Measurements from ENCODE around the gene CHFR. TPM values are rescaled to one million over a fixed set of nuclear protein-coding genes. Genes with fewer than 3 reads are reported as not detected.

Gene CHFR
- total and polyA plus RNA-seq, 9 of the 15 experiments (the other 6 are each of a cell fraction or from before 2014, with no cell fraction given): 0.61 to 33.9 (median 19.3) TPM

- TF ChIP-seq HDAC3 (IDR thresholded peaks at IDR 0.05; ENCODE audit: borderline replicate concordance, partially characterized antibody): no peak
- TF ChIP-seq CREB3L1 (IDR thresholded peaks at IDR 0.05; ENCODE audit: borderline replicate concordance, low read depth): peak; percentile 82
- TF ChIP-seq ZFP1 (CRISPR knock-in tag; IDR thresholded peaks at IDR 0.05): no peak
- peak in 1 of 2 experiments; percentile 74; a peak in 1 of 4 replicates for TF ChIP-seq SRF (CRISPR knock-in tag; IDR thresholded peaks at IDR 0.05)
- TF ChIP-seq ZNF121 (CRISPR knock-in tag; conservative IDR thresholded peaks at IDR 0.05): no peak
- no peak for TF ChIP-seq TCF7 (IDR thresholded peaks at IDR 0.05; ENCODE audit: borderline replicate concordance)
- no peak for TF ChIP-seq EP300 (IDR thresholded peaks at IDR 0.05; ENCODE audit: low read length)
- TF ChIP-seq GATAD2B (IDR thresholded peaks at IDR 0.05; ENCODE audit: borderline replicate concordance): 0 out of 2 replicates have a peak, but pooled peaks have one; percentile 22
- peak; percentile 89 to 97 for TF ChIP-seq E2F6 (IDR thresholded peaks at IDR 0.05; ENCODE audit: borderline replicate concordance in 1 of 2, extremely low read depth in 1 of 2, insufficient read depth in 1 of 2, insufficient read length in 1 of 2, low read depth in 1 of 2, low read length in 1 of 2, poor library complexity in 1 of 2, severe bottlenecking in 1 of 2)
- no peak for TF ChIP-seq NCOA2 (IDR thresholded peaks at IDR 0.05; ENCODE audit: partially characterized antibody in 2 of 2)
- TF ChIP-seq FOXP1 (CRISPR knock-in tag; IDR thresholded peaks at IDR 0.05): no peak
- no peak for TF ChIP-seq POLR2AphosphoS2 (IDR thresholded peaks at IDR 0.05; ENCODE audit: low read length)
- TF ChIP-seq ZNF263 (CRISPR knock-in tag; IDR thresholded peaks at IDR 0.05; ENCODE audit: borderline replicate concordance): no peak
- TF ChIP-seq ZEB2 (IDR thresholded peaks at IDR 0.05): no peak
- TF ChIP-seq FOXJ3 (CRISPR knock-in tag; IDR thresholded peaks at IDR 0.05): no peak
- no peak for TF ChIP-seq PREB (CRISPR knock-in tag; IDR thresholded peaks at IDR 0.05)
- TF ChIP-seq HCFC1 (IDR thresholded peaks at IDR 0.05; ENCODE audit: low read depth, low read length): peak; percentile 88
- TF ChIP-seq CBFA2T2 (conservative IDR thresholded peaks at IDR 0.05): no peak
- no peak for TF ChIP-seq RFX1 (IDR thresholded peaks at IDR 0.05)
- no peak for TF ChIP-seq NFATC3 (IDR thresholded peaks at IDR 0.05)
- no peak for TF ChIP-seq LEF1 (IDR thresholded peaks at IDR 0.05)
- TF ChIP-seq DIDO1 (tag; IDR thresholded peaks at IDR 0.05; ENCODE audit: low read depth): peak; percentile 80
- peak; percentile 65 for TF ChIP-seq NR2C1 (IDR thresholded peaks at IDR 0.05)
- peak; percentile 65 for TF ChIP-seq NR2C1 (tag; IDR thresholded peaks at IDR 0.05)
- TF ChIP-seq DNMT1 (IDR thresholded peaks at IDR 0.05): no peak
- TF ChIP-seq HDAC8 (tag; IDR thresholded peaks at IDR 0.05): no peak
- no peak for TF ChIP-seq RFX7 (CRISPR knock-in tag; IDR thresholded peaks at IDR 0.05)
- TF ChIP-seq NFXL1 (CRISPR knock-in tag; IDR thresholded peaks at IDR 0.05): no peak
These were observed at the start of gene CHFR (continued) for GRCh38 chr12:132887513-132888351.

Data from K562 (cell line).